ENCODE measurements around the gene GPC6.

Gene GPC6

DNA sequence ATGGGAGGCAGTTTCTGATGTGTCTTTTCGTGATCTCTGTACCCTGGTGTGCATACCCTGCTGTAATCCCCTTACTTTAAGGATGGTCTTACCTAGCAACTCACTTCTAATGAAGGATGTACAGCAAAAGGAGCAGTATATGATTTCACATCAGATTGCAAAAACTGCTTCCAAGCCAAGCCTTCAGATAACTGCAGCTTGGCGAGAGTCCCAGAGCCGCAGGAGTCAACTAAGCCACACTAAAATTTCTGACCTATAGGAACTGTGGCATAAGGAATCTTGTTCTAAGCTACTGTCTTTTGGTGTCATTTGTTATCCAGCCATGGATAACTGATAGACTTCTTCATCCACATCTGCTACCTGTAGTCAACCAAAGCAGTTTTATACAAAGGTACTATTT, 496.7 kb downstream of the GPC6 start:
- H3K4me3 ChIP-seq (ENCODE audit: severe bottlenecking), result no peak overlapping the region
- TF ChIP-seq, protein P1, sequence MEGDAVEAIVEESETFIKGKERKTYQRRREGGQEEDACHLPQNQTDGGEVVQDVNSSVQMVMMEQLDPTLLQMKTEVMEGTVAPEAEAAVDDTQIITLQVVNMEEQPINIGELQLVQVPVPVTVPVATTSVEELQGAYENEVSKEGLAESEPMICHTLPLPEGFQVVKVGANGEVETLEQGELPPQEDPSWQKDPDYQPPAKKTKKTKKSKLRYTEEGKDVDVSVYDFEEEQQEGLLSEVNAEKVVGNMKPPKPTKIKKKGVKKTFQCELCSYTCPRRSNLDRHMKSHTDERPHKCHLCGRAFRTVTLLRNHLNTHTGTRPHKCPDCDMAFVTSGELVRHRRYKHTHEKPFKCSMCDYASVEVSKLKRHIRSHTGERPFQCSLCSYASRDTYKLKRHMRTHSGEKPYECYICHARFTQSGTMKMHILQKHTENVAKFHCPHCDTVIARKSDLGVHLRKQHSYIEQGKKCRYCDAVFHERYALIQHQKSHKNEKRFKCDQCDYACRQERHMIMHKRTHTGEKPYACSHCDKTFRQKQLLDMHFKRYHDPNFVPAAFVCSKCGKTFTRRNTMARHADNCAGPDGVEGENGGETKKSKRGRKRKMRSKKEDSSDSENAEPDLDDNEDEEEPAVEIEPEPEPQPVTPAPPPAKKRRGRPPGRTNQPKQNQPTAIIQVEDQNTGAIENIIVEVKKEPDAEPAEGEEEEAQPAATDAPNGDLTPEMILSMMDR (IDR thresholded peaks at IDR 0.05; ENCODE audit: poor library complexity, severe bottlenecking), result no peak
- H3K27me3 ChIP-seq (ENCODE audit: insufficient read depth, poor library complexity, severe bottlenecking), result no peaks in the 10 kb centered on the region
- no peak overlapping the region for H3K27ac ChIP-seq (ENCODE audit: poor library complexity, severe bottlenecking)
- H3K36me3 ChIP-seq (ENCODE audit: low read depth), result no peaks in the 10 kb centered on the region
- H3K4me1 ChIP-seq (ENCODE audit: insufficient read depth, poor library complexity, severe bottlenecking), result no peaks in the 10 kb centered on the region
- DNase-seq (ENCODE audit: low spot score) (no peak), ATAC-seq (ENCODE audit: low read depth) (no peak)
- H3K9me3 ChIP-seq (ENCODE audit: severe bottlenecking), result no peaks in the 10 kb centered on the region

DNA sequence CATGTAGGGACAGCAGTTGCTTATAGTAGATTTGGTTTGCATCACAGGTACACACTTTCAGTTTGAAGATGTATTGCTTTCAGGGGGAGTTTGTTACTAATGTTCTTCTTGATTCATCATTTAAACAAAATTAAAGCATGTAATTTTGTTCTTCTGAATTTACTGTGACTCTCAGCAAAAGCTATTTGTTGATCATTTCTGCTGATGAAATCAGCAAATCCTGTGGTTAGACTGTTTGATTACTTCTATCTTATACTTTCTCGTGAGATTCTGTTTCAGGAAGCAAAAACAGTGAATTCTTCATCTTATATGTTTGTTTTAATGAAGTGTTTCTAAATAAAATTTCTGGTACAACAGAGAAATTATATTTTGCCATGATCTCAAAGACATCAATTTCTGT, 497.6 kb downstream of the GPC6 start:
- H3K27ac ChIP-seq (ENCODE audit: poor library complexity, severe bottlenecking), result no peak overlapping the region
- no peaks in the 10 kb centered on the region for H3K27me3 ChIP-seq (ENCODE audit: insufficient read depth, poor library complexity, severe bottlenecking)
- ATAC-seq (ENCODE audit: low read depth) (no peak), DNase-seq (ENCODE audit: low spot score) (no peak)
- H3K4me1 ChIP-seq (ENCODE audit: insufficient read depth, poor library complexity, severe bottlenecking), result no peaks in the 10 kb centered on the region
- TF ChIP-seq, protein P1 (IDR thresholded peaks at IDR 0.05; ENCODE audit: poor library complexity, severe bottlenecking), result no peak
- H3K9me3 ChIP-seq (ENCODE audit: severe bottlenecking), result no peaks in the 10 kb centered on the region
- no peaks in the 10 kb centered on the region for H3K36me3 ChIP-seq (ENCODE audit: low read depth)
- no peak overlapping the region for H3K4me3 ChIP-seq (ENCODE audit: severe bottlenecking)

DNA sequence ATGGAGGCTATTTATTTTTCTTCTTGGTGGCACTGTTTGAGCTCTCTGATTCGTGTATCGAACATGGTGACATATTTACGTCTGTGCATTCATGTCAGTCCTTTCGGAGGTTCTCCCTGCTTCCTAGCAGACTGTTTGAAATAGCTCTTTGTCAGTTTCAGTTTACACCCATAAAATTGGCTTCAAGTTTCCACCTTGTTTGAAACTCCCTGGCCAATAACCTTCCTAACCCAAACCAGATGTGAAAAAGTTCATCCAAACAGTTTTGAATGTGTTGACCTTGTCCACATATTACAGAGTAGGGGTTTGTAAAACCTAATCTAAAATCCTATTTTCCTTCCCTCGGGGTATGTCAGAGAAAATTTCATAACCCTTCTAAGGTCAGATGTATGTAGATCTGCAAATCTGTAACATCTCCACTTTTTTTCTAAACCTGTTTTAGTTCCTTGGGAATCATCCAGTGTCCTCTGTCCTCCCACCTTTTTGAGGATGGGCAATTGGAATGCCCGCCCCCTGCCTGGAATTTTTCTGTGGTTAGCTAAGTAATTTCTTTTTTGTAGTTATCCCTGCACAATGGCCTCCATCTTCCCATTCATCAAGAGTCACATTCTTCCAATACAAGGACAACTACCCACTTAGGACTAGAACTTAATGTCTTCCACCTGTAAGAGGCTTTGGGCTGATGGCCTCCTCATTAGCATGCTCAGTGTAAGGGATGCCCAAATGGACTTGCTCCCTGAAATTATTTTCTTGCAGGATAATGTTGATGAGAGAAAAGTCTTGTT, 499.8 kb downstream of the GPC6 start:
- no peak for ATAC-seq (ENCODE audit: low read depth)
- Histone ChIP-seq H3K9me3 (ENCODE audit: severe bottlenecking) (no peaks in the 10 kb centered on the region), H3K4me3 (ENCODE audit: severe bottlenecking) (no peak overlapping the region), H3K27me3 (ENCODE audit: insufficient read depth, poor library complexity, severe bottlenecking) (no peaks in the 10 kb centered on the region), H3K4me1 (ENCODE audit: insufficient read depth, poor library complexity, severe bottlenecking) (no peaks in the 10 kb centered on the region), H3K36me3 (ENCODE audit: low read depth) (no peaks in the 10 kb centered on the region), H3K27ac (ENCODE audit: poor library complexity, severe bottlenecking) (no peak overlapping the region)
- no peak for DNase-seq (ENCODE audit: low spot score)
- TF ChIP-seq, protein P1 (IDR thresholded peaks at IDR 0.05; ENCODE audit: poor library complexity, severe bottlenecking), result no peak

DNA sequence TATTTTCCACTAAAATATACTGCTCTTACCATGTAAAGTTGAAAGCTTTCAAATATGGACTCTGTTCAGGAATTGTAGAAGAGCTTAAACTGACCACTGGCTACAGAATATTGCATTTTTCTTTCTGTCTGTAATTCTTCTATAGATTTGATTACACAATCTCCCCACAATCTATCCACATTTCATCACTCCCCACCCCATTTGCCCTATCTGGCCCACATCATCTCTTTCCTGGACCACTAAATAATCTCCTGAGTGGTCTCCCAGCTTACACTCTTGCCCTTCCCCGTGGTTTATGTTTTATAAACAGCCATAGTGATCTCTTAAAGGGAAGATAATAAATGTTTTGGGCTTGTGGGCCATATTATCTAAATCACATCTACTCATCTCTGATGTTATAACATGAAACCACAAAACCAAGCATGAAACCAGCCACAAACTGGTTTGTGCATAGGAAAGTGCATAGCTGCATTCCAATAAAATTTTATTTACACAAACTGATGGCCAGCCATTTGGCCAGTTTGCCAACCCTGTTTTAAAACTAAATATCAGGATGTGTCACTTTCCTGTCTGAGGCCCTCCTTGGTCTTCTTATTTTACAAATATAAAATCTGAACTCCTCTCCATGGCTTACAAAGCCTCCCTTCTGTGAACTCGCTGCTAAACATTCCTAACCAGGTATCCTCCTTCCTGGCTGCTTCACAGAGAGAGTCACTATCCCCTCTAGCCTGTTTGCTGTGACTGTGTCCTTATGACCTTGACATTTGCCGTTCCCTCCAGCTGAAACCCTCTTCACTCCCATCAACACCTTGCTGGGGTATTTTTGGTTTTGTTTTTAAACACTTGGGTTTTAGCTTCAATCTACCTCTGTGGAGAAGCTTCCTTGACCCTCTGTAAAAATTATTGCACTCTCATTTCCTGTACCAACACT, 500.9 kb downstream of the GPC6 start:
- Histone ChIP-seq H3K4me3 (ENCODE audit: severe bottlenecking) (no peak overlapping the region), H3K9me3 (ENCODE audit: severe bottlenecking) (no peaks in the 10 kb centered on the region), H3K27ac (ENCODE audit: poor library complexity, severe bottlenecking) (no peak overlapping the region), H3K4me1 (ENCODE audit: insufficient read depth, poor library complexity, severe bottlenecking) (no peaks in the 10 kb centered on the region), H3K36me3 (ENCODE audit: low read depth) (no peaks in the 10 kb centered on the region), H3K27me3 (ENCODE audit: insufficient read depth, poor library complexity, severe bottlenecking) (no peaks in the 10 kb centered on the region)
- DNase-seq (ENCODE audit: low spot score), result no peak
- TF ChIP-seq, protein P1 (IDR thresholded peaks at IDR 0.05; ENCODE audit: poor library complexity, severe bottlenecking), result no peak
- no peak for ATAC-seq (ENCODE audit: low read depth)
